Hepatocyte (in vitro differentiated cells): ENCODE measurements around the gene HS3ST3B1.

Experiments
- EZH2 ChIP-seq: fragments of 200-600 bp; sonication (generic); IDR thresholded peaks from 2 replicates; pipeline ENCODE4 v1.6.1; 2016; ENCODE audit warnings: antibody characterized with exemption, mild to moderate bottlenecking, borderline replicate concordance
- EZH2phosphoT487 ChIP-seq: fragments of 200-600 bp; sonication (generic); IDR thresholded peaks from one replicate; pipeline ENCODE4 v1.6.1; 2018; ENCODE audit warnings: antibody characterized with exemption, mild to moderate bottlenecking, low read depth, moderate library complexity; ENCODE audit not compliant: unreplicated experiment, severe bottlenecking
- TF ChIP-seq, protein P1 (sequence below): fragments of 200-600 bp; sonication (generic); IDR thresholded peaks from 2 replicates; pipeline ENCODE4 v1.5.1; 2016; ENCODE audit warnings: antibody characterized with exemption, mild to moderate bottlenecking; ENCODE audit not compliant: poor library complexity

DNA sequence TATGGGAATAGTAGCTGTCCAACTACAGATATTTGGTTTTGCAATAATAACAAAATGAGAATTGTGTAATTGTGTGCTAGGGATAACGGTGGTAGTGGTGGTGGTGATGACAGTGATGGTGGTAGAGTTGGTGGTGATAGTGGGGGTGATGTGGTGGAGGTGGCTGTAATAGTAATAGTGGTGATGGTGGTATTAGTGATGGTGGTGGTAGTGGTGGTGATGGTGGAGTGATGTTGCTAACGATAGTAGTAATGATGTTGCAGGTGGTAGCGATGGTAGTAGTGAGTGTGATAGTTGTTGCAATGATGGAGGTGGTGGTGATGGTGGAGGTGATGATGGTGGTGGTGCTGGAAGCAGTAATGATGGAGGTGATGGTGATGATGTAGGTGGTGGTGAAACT lies 94.4 kb downstream of the HS3ST3B1 start:
- TF ChIP-seq, protein P1, sequence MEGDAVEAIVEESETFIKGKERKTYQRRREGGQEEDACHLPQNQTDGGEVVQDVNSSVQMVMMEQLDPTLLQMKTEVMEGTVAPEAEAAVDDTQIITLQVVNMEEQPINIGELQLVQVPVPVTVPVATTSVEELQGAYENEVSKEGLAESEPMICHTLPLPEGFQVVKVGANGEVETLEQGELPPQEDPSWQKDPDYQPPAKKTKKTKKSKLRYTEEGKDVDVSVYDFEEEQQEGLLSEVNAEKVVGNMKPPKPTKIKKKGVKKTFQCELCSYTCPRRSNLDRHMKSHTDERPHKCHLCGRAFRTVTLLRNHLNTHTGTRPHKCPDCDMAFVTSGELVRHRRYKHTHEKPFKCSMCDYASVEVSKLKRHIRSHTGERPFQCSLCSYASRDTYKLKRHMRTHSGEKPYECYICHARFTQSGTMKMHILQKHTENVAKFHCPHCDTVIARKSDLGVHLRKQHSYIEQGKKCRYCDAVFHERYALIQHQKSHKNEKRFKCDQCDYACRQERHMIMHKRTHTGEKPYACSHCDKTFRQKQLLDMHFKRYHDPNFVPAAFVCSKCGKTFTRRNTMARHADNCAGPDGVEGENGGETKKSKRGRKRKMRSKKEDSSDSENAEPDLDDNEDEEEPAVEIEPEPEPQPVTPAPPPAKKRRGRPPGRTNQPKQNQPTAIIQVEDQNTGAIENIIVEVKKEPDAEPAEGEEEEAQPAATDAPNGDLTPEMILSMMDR = no peak
- TF ChIP-seq EZH2phosphoT487 (no peak), EZH2 (no peak)
